Caco-2 (cell line): Measurements from ENCODE around the gene ITGB2. TPM values are rescaled to one million over a fixed set of nuclear protein-coding genes. Genes with fewer than 3 reads are reported as not detected.

Experiments
- BruUV-seq: library from RNA; stranded (reverse); fragments of 400-500 nt; replicated peaks from 2 replicates; lab custom pipeline; 2021; lab: Mats Ljungman, UMichigan
- CTCF ChIA-PET: fragments of 300-600 bp; sonication (Branson Sonifier 250); formaldehyde crosslinking; loops from one replicate; lab custom pipeline; 2022; ENCODE audit warnings: antibody characterized with exemption; lab: Charles Lee
- POLR2A ChIA-PET: fragments of 300-600 bp; sonication (Branson Sonifier 250); formaldehyde crosslinking; loops from one replicate; lab custom pipeline; 2022; ENCODE audit warnings: antibody characterized with exemption; lab: Charles Lee
- DNase-seq, 2 experiments: peaks; one replicate each; pipeline versions ENCODE4 v3.0.0 to v3.0.0-alpha.2; 2020 to 2022
- H3K27me3 ChIP-seq: replicated peaks from 2 replicates; pipeline ENCODE4 v1.6.0; 2011; ENCODE audit warnings: low read length; ENCODE audit not compliant: control insufficient read depth, insufficient read depth
- H3K36me3 ChIP-seq: 2 replicates; pipeline ENCODE4 v1.5.1; 2011; ENCODE audit warnings: low read length; ENCODE audit not compliant: control insufficient read depth, insufficient read depth
- H3K4me1 ChIP-seq: fragments of 250-450 bp; sonication (Bioruptor Pico); 2 replicates; pipeline ENCODE4 v1.5.1; 2020; ENCODE audit warnings: mild to moderate bottlenecking
- H3K4me3 ChIP-seq: 2 replicates; pipeline ENCODE4 v1.5.1; 2011; ENCODE audit warnings: low read depth, mild to moderate bottlenecking, control low read depth, low read length
- H3K9me3 ChIP-seq: fragments of 250-450 bp; sonication (Bioruptor Pico); 2 replicates; pipeline ENCODE4 v1.5.1; 2020; ENCODE audit warnings: mild to moderate bottlenecking, moderate library complexity
- H3K27ac Mint-ChIP-seq: one replicate; pipeline ENCODE4 v1.8.0; 2022; ENCODE audit warnings: mixed read lengths; ENCODE audit not compliant: unreplicated experiment
- H3K27me3 Mint-ChIP-seq: one replicate; pipeline ENCODE4 v1.8.0; 2022; ENCODE audit warnings: mixed read lengths; ENCODE audit not compliant: insufficient read depth, unreplicated experiment
- H3K36me3 Mint-ChIP-seq: one replicate; pipeline ENCODE4 v1.8.0; 2022; ENCODE audit warnings: mild to moderate bottlenecking, mixed read lengths; ENCODE audit not compliant: insufficient read depth, unreplicated experiment
- H3K4me1 Mint-ChIP-seq: one replicate; pipeline ENCODE4 v1.8.0; 2022; ENCODE audit warnings: low read depth, mixed read lengths; ENCODE audit not compliant: unreplicated experiment
- H3K4me3 Mint-ChIP-seq: one replicate; pipeline ENCODE4 v1.8.0; 2022; ENCODE audit warnings: mild to moderate bottlenecking, moderate library complexity, mixed read lengths; ENCODE audit not compliant: unreplicated experiment
- H3K9me3 Mint-ChIP-seq: one replicate; pipeline ENCODE4 v1.8.0; 2022; ENCODE audit warnings: mixed read lengths; ENCODE audit not compliant: unreplicated experiment
- CTCF ChIP-seq, 2 experiments: fragments of 200-600 bp in 1 of 2; IDR thresholded peaks; 1 replicate in 1 of 2; 2 replicates in 1 of 2; pipeline versions ENCODE4 v1.5.1 to v1.8.0; 2011 to 2022; ENCODE audit warnings: antibody characterized with exemption in 1 of 2, control low read depth in 1 of 2, inconsistent platforms in 1 of 2, low read depth in 1 of 2, low read length in 1 of 2, mild to moderate bottlenecking in 1 of 2, moderate library complexity in 1 of 2; ENCODE audit not compliant: insufficient read depth in 1 of 2, severe bottlenecking in 1 of 2, unreplicated experiment in 1 of 2
- intact Hi-C: fragments of 100-400 bp; cut with micrococcal nuclease; formaldehyde crosslinking; loops from one replicate; pipeline ENCODE4 v1.10.0; 2022; ENCODE audit not compliant: unreplicated experiment
- total RNA-seq: library from RNA; stranded (reverse); gene quantifications from 2 replicates; pipeline ENCODE4 v1.2.3, GENCODE V29; 2022

The ITGB2 gene
- total RNA-seq, 1 experiment from 2014 or later: 0.48 TPM

GRCh38 chr21:44962403-44962966 lies 41.8 kb upstream of the ITGB2 start:
- H3K4me1 ChIP-seq: no peaks in the 10 kb centered on the region
- intact Hi-C loops: no loop called here
- H3K9me3 ChIP-seq: no peaks in the 10 kb centered on the region
- DNase-seq: no peak
- H3K27ac Mint-ChIP-seq: no peak overlapping the region
- POLR2A ChIA-PET: no interaction called here
- CTCF ChIA-PET: no interaction called here
- no peak overlapping the region for H3K4me3 Mint-ChIP-seq
- H3K4me1 Mint-ChIP-seq: no peaks in the 10 kb centered on the region
- H3K36me3 Mint-ChIP-seq: peaks cover 59% of the 10 kb centered on the region
- no peaks in the 10 kb centered on the region for H3K27me3 ChIP-seq
- no peak overlapping the region for H3K4me3 ChIP-seq
- no TSS peak for BruUV-seq
- H3K36me3 ChIP-seq: no peaks in the 10 kb centered on the region; the same call in none of the 2 replicates
- no peak for TF ChIP-seq CTCF (IDR thresholded peaks at IDR 0.05; ENCODE audit: insufficient read depth in 1 of 2, low read depth in 1 of 2, low read length in 1 of 2, severe bottlenecking in 1 of 2, unreplicated experiment in 1 of 2)
- H3K9me3 Mint-ChIP-seq: peaks cover 8% of the 10 kb centered on the region
- no peaks in the 10 kb centered on the region for H3K27me3 Mint-ChIP-seq

GRCh38 chr21:44960141-44961092 lies 39.7 kb upstream of the ITGB2 start:
- Histone ChIP-seq H3K9me3 (no peaks in the 10 kb centered on the region), H3K36me3 (no peaks in the 10 kb centered on the region; the same call in 1 of the 2 replicates), H3K4me3 (no peak overlapping the region), H3K27me3 (no peaks in the 10 kb centered on the region), H3K4me1 (no peaks in the 10 kb centered on the region)
- Mint-ChIP-seq H3K4me3 (no peak overlapping the region), H3K27ac (no peak overlapping the region), H3K36me3 (peaks cover 62% of the 10 kb centered on the region), H3K9me3 (peaks cover 8% of the 10 kb centered on the region), H3K27me3 (no peaks in the 10 kb centered on the region), H3K4me1 (no peaks in the 10 kb centered on the region)
- no peak for TF ChIP-seq CTCF (IDR thresholded peaks at IDR 0.05; ENCODE audit: insufficient read depth in 1 of 2, low read depth in 1 of 2, low read length in 1 of 2, severe bottlenecking in 1 of 2, unreplicated experiment in 1 of 2)
- BruUV-seq: no TSS peak
- ChIA-PET POLR2A (no interaction called here), CTCF (no interaction called here)
- intact Hi-C loops: no loop called here
- DNase-seq: no peak

GRCh38 chr21:44959376-44960091 lies 38.8 kb upstream of the ITGB2 start:
- no peak overlapping the region for H3K27ac Mint-ChIP-seq
- no peaks in the 10 kb centered on the region for H3K27me3 ChIP-seq
- no peak overlapping the region for H3K4me3 Mint-ChIP-seq
- H3K36me3 Mint-ChIP-seq: peaks cover 63% of the 10 kb centered on the region
- H3K4me3 ChIP-seq: no peak overlapping the region
- BruUV-seq: no TSS peak
- no peaks in the 10 kb centered on the region for H3K4me1 Mint-ChIP-seq
- TF ChIP-seq CTCF (IDR thresholded peaks at IDR 0.05; ENCODE audit: insufficient read depth in 1 of 2, low read depth in 1 of 2, low read length in 1 of 2, severe bottlenecking in 1 of 2, unreplicated experiment in 1 of 2): no peak
- peaks cover 8% of the 10 kb centered on the region for H3K9me3 Mint-ChIP-seq
- CTCF ChIA-PET: no interaction called here
- H3K36me3 ChIP-seq: no peaks in the 10 kb centered on the region; the same call in 1 of the 2 replicates
- POLR2A ChIA-PET: no interaction called here
- no peaks in the 10 kb centered on the region for H3K27me3 Mint-ChIP-seq
- DNase-seq: no peak
- H3K9me3 ChIP-seq: no peaks in the 10 kb centered on the region
- H3K4me1 ChIP-seq: no peaks in the 10 kb centered on the region
- intact Hi-C loops: no loop called here
